A549 (cell line): ENCODE results near the gene GATA5. TPM values are rescaled to one million over a fixed set of nuclear protein-coding genes. Genes with fewer than 3 reads are reported as not detected.
"Not testable (repeated sequence)": the region's sequence is repeated elsewhere in the genome, so short reads cannot be mapped to it uniquely, and the experiment has no call there.

Source experiments
- ATAC-seq, 2 experiments: fragments of 200-7000 bp in 1 of 2; fragments of >200 bp in 1 of 2; cut with Nextera tagmentation in 1 of 2; cut with Tn5 transposase in 1 of 2; 3 replicates each; pipeline versions ENCODE4 v1.8.0 to v1.9.1; 2018 to 2020; ENCODE audit warnings: mild to moderate bottlenecking in 1 of 2, moderate library complexity in 1 of 2
- CTCF ChIA-PET: fragments of 300-600 bp; sonication (Branson Sonifier 250); formaldehyde crosslinking; extraction: SDS; loops from one replicate; lab custom pipeline; 2021; ENCODE audit warnings: antibody characterized with exemption, inconsistent platforms; lab: Yijun Ruan, JAX
- POLR2A ChIA-PET: fragments of 350-600 bp; formaldehyde crosslinking; extraction: SDS; loops from one replicate; lab custom pipeline; 2021; ENCODE audit warnings: antibody characterized with exemption, inconsistent platforms; lab: Yijun Ruan, JAX
- DNase-seq, 2 experiments: peaks; one replicate each; pipeline versions ENCODE4 v3.0.0 to v3.0.0-alpha.2; 2011 to 2016; ENCODE audit warnings: low read depth in 1 of 2, low spot score in 1 of 2
- FAIRE-seq: peaks from 2 replicates; lab custom pipeline; 2011; peaks lifted over from hg19 to GRCh38; lab: Jason Lieb, UNC
- H3K27ac ChIP-seq, 2 experiments: fragments of >200 bp; sonication (Bioruptor Twin); formaldehyde crosslinking; 3 replicates each; pipeline ENCODE4 v1.5.1; 2016 to 2017
- H3K4me1 ChIP-seq: fragments of >200 bp; sonication (Bioruptor Twin); formaldehyde crosslinking; 3 replicates; pipeline ENCODE4 v1.6.1; 2016
- H3K4me2 ChIP-seq: fragments of >200 bp; sonication (Bioruptor Twin); formaldehyde crosslinking; 3 replicates; pipeline ENCODE4 v1.6.1; 2016
- H3K4me3 ChIP-seq: fragments of >200 bp; sonication (Bioruptor Twin); formaldehyde crosslinking; 3 replicates; pipeline ENCODE4 v1.5.1; 2016
- H3K9me3 ChIP-seq: fragments of >200 bp; sonication (Bioruptor Twin); formaldehyde crosslinking; 3 replicates; pipeline ENCODE4 v1.6.1; 2016
- CBX8 ChIP-seq: fragments of 200-600 bp; sonication (generic); IDR thresholded peaks from 2 replicates; pipeline ENCODE4 v1.6.1; 2016
- CEBPB ChIP-seq, 2 experiments: fragments of >200 bp in 1 of 2; sonication (Bioruptor Twin) in 1 of 2; formaldehyde crosslinking in 1 of 2; IDR thresholded peaks; 2 replicates each; pipeline ENCODE4 v1.6.1; 2012 to 2016
- CHD4 ChIP-seq: fragments of 200-600 bp; sonication (generic); IDR thresholded peaks from 2 replicates; pipeline ENCODE4 v1.6.1; 2016; ENCODE audit warnings: antibody characterized with exemption, mild to moderate bottlenecking, borderline replicate concordance
- ESRRA ChIP-seq: fragments of 150-350 bp; IDR thresholded peaks from 2 replicates; pipeline ENCODE4 v1.6.1; 2014; ENCODE audit warnings: mild to moderate bottlenecking, low read length, borderline replicate concordance
- FOSL2 ChIP-seq, 2 experiments: fragments of 450-650 bp in 1 of 2; fragments of >200 bp in 1 of 2; sonication (Bioruptor Twin) in 1 of 2; formaldehyde crosslinking; IDR thresholded peaks; 2 replicates each; pipeline versions ENCODE4 v1.5.0 to v1.6.1; 2016 to 2020; ENCODE audit warnings: mild to moderate bottlenecking in 1 of 2, moderate library complexity in 1 of 2
- FOXS1 ChIP-seq: fragments of 250-450 bp; sonication (Bioruptor Pico); IDR thresholded peaks from 2 replicates; pipeline ENCODE4 v1.5.0; 2020; ENCODE audit warnings: mild to moderate bottlenecking, moderate library complexity
- HDAC2 ChIP-seq: fragments of 200-600 bp; sonication (generic); IDR thresholded peaks from 2 replicates; pipeline ENCODE4 v1.6.1; 2016
- HOXB5 ChIP-seq: fragments of 250-450 bp; sonication (Bioruptor Pico); IDR thresholded peaks from 2 replicates; pipeline ENCODE4 v1.5.0; 2020; ENCODE audit warnings: mild to moderate bottlenecking, moderate library complexity
- JUN ChIP-seq, 2 experiments: fragments of >200 bp; sonication (Bioruptor Twin); formaldehyde crosslinking; IDR thresholded peaks; 2 replicates in 1 of 2; 3 replicates in 1 of 2; pipeline ENCODE4 v1.6.1; 2016 to 2017
- JUNB ChIP-seq: fragments of >200 bp; sonication (Bioruptor Twin); formaldehyde crosslinking; IDR thresholded peaks from 2 replicates; pipeline ENCODE4 v1.6.1; 2016
- KDM1A ChIP-seq: fragments of 200-600 bp; sonication (generic); IDR thresholded peaks from 2 replicates; pipeline ENCODE4 v1.6.1; 2016; ENCODE audit warnings: low read depth, mild to moderate bottlenecking
- MAFK ChIP-seq: fragments of 450-650 bp; IDR thresholded peaks from 2 replicates; pipeline ENCODE4 v1.6.1; 2014; ENCODE audit not compliant: partially characterized antibody
- MYC ChIP-seq: IDR thresholded peaks from 2 replicates; pipeline ENCODE4 v1.6.1; 2012; ENCODE audit warnings: mild to moderate bottlenecking, inconsistent platforms, low read length, improper control_type of control experiment, borderline replicate concordance
- NFE2L2 ChIP-seq: fragments of 150-350 bp; conservative IDR thresholded peaks from 2 replicates; pipeline ENCODE4 v1.6.1; 2014; ENCODE audit warnings: low read length
- POLR2AphosphoS2 ChIP-seq: conservative IDR thresholded peaks from 2 replicates; pipeline ENCODE4 v1.6.1; 2012; ENCODE audit warnings: low read length, improper control_type of control experiment, inconsistent platforms
- RAD21 ChIP-seq, 2 experiments: fragments of >200 bp in 1 of 2; sonication (Bioruptor Twin) in 1 of 2; formaldehyde crosslinking in 1 of 2; IDR thresholded peaks in 1 of 2; conservative IDR thresholded peaks in 1 of 2; 2 replicates in 1 of 2; 3 replicates in 1 of 2; pipeline ENCODE4 v1.6.1; 2012 to 2018; ENCODE audit warnings: inconsistent platforms in 1 of 2
- TP53 ChIP-seq: fragments of 250-450 bp; sonication (Bioruptor Pico); IDR thresholded peaks from 2 replicates; pipeline ENCODE4 v1.5.0; 2021; ENCODE audit warnings: mild to moderate bottlenecking, moderate library complexity
- ZC3H11A ChIP-seq: fragments of 450-650 bp; IDR thresholded peaks from 2 replicates; pipeline ENCODE4 v1.6.1; 2014; ENCODE audit warnings: antibody characterized with exemption, mild to moderate bottlenecking
- ZFP36 ChIP-seq: fragments of 450-650 bp; IDR thresholded peaks from 2 replicates; pipeline ENCODE4 v1.6.1; 2014; ENCODE audit warnings: borderline replicate concordance; ENCODE audit not compliant: partially characterized antibody
- ZNF302 ChIP-seq: fragments of 250-450 bp; sonication (Bioruptor Pico); IDR thresholded peaks from 2 replicates; pipeline ENCODE4 v1.9.0; 2021; ENCODE audit warnings: inconsistent platforms, mild to moderate bottlenecking, moderate library complexity
- WGBS: methylation state at CpG from one replicate; pipeline ENCODE4 v1.1.6; 2017; ENCODE audit errors: missing lambda C conversion rate; 5-methylcytosine and 5-hydroxymethylcytosine counted together
- polyA plus RNA-seq, 4 experiments: library from polyadenylated mRNA; depleted of rRNA in 3 of 4; stranded (reverse); fragments of >200 nt; fragmentation: RNase III in 1 of 4; extraction: RNeasy Plus Mini Kit Qiagen cat#74134 plus additional on column Dnase treatment in 1 of 4; gene quantifications; 2 replicates in 3 of 4; 3 replicates in 1 of 4; pipeline ENCODE4 v1.2.3, GENCODE V29; 2011 to 2017
- TF ChIP-seq, protein P1 (sequence below): fragments of >200 bp; sonication (Bioruptor Twin); formaldehyde crosslinking; IDR thresholded peaks from 3 replicates; pipeline ENCODE4 v1.5.1; 2016
- TF ChIP-seq, protein P2 (sequence below): fragments of 150-350 bp; IDR thresholded peaks from 2 replicates; pipeline ENCODE4 v1.6.1; 2014; ENCODE audit warnings: low read depth, mild to moderate bottlenecking, low read length
- TF ChIP-seq, protein P3 (sequence below): IDR thresholded peaks from 2 replicates; pipeline ENCODE4 v1.6.1; 2012

GATA5 gene
- polyA plus RNA-seq, 2 of the 4 experiments (the other 2 are of a cell fraction) = 0.21 to 0.72 TPM

DNA sequence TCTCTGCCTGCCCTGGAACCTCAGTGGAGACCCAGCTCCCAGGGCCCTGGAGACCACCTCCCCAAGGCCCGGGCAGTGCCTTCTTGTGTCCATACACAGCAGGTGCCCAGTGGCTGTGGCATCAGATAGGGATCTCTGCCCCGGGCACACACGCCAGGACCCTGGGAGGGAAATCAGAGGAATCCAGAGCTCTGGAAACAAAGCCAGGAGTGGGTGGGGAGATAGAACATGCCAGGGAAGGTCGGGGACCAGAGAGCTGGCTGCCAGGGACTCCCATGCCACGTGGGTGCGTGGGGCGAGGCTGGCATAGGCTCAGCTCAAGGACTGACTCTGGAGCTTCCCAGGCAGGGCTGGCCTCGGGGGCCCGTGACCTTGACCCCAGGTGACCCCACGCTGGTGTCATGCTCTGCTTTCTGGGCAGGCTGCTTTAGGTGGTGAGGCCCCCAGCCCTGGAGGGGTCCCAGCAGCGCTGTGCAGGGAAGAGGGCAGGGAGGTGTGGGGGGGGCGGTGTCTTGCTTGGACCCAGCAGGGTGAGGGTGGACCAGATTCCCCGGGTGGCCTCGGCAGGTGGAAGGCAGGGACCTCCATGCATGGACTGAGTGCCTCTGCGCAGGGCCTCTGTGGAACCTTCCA is 17.6 kb upstream of the GATA5 start:
- Histone ChIP-seq H3K9me3 (no peaks in the 10 kb centered on the region), H3K27ac (no peak overlapping the region), H3K4me1 (peaks cover 17% of the 10 kb centered on the region), H3K4me2 (no peak overlapping the region), H3K4me3 (no peak overlapping the region)
- POLR2A ChIA-PET = no interaction called here
- ATAC-seq (no peak), DNase-seq (no peak), FAIRE-seq (no peak)
- WGBS = 40% methylated on average over 4 of the region's 15 CpGs
- CTCF ChIA-PET = interaction anchor here (1.2 to 4.9 kb wide), 8 partner anchors 10 to 191 kb away, joined by 3 to 21 read pairs (median 5); partner anchors contain the start of gene ADRM1
- TF ChIP-seq FOSL2 (IDR thresholded peaks at IDR 0.05) (no peak), FOSL2 (CRISPR knock-in tag; IDR thresholded peaks at IDR 0.05) (no peak), ZC3H11A (no peak), KDM1A (no peak), JUNB (no peak), CBX8 (no peak), ESRRA (no peak), ZFP36 (no peak), FOXS1 (no peak), CHD4 (no peak), TP53 (no peak), POLR2AphosphoS2 (no peak), NFE2L2 (no peak), HOXB5 (CRISPR knock-in tag) (no peak), CEBPB (IDR thresholded peaks at IDR 0.05) (no peak)
- TF ChIP-seq, protein P1, sequence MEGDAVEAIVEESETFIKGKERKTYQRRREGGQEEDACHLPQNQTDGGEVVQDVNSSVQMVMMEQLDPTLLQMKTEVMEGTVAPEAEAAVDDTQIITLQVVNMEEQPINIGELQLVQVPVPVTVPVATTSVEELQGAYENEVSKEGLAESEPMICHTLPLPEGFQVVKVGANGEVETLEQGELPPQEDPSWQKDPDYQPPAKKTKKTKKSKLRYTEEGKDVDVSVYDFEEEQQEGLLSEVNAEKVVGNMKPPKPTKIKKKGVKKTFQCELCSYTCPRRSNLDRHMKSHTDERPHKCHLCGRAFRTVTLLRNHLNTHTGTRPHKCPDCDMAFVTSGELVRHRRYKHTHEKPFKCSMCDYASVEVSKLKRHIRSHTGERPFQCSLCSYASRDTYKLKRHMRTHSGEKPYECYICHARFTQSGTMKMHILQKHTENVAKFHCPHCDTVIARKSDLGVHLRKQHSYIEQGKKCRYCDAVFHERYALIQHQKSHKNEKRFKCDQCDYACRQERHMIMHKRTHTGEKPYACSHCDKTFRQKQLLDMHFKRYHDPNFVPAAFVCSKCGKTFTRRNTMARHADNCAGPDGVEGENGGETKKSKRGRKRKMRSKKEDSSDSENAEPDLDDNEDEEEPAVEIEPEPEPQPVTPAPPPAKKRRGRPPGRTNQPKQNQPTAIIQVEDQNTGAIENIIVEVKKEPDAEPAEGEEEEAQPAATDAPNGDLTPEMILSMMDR = no peak
- TF ChIP-seq, protein P2, sequence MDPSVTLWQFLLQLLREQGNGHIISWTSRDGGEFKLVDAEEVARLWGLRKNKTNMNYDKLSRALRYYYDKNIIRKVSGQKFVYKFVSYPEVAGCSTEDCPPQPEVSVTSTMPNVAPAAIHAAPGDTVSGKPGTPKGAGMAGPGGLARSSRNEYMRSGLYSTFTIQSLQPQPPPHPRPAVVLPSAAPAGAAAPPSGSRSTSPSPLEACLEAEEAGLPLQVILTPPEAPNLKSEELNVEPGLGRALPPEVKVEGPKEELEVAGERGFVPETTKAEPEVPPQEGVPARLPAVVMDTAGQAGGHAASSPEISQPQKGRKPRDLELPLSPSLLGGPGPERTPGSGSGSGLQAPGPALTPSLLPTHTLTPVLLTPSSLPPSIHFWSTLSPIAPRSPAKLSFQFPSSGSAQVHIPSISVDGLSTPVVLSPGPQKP = no peak
- TF ChIP-seq, protein P3, sequence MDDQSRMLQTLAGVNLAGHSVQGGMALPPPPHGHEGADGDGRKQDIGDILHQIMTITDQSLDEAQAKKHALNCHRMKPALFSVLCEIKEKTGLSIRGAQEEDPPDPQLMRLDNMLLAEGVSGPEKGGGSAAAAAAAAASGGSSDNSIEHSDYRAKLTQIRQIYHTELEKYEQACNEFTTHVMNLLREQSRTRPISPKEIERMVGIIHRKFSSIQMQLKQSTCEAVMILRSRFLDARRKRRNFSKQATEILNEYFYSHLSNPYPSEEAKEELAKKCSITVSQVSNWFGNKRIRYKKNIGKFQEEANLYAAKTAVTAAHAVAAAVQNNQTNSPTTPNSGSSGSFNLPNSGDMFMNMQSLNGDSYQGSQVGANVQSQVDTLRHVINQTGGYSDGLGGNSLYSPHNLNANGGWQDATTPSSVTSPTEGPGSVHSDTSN = no peak

DNA sequence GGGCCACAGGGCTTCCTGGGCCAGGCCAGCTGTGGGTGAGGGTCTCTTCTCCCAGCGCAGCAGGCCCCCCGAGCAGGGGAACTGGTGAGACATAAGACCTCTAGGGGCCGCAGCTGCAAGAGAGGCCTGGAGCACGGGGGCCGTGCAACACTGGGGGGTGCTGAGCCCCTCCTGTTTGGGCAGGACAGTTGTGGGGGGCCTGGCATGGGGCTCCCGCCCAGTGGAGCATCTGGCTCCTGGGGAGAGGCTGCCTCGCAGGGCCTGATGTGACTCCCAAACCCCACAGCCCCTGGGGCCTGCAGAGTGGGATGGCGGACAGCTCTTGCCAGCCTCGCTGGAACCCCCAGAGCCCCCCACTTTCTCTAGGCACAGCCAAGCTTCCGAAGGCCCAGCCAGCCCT is 16.9 kb upstream of the GATA5 start:
- CTCF ChIA-PET = interaction anchor here (1.2 to 4.9 kb wide), 7 partner anchors 10 to 190 kb away, joined by 3 to 21 read pairs (median 5); partner anchors contain the start of gene ADRM1
- FAIRE-seq (no peak), DNase-seq (no peak), ATAC-seq (no peak)
- Histone ChIP-seq H3K9me3 (no peaks in the 10 kb centered on the region), H3K4me2 (no peak overlapping the region), H3K4me3 (no peak overlapping the region), H3K27ac (no peak overlapping the region), H3K4me1 (peaks cover 17% of the 10 kb centered on the region)
- TF ChIP-seq JUN (IDR thresholded peaks at IDR 0.05) (no peak), RAD21 (conservative IDR thresholded peaks at IDR 0.05 in 1 of 2, IDR thresholded peaks at IDR 0.05 in 1 of 2) (no peak), ZNF302 (CRISPR knock-in tag) (no peak), FOXS1 (no peak), HDAC2 (no peak), MAFK (no peak), MYC (no peak)
- TF ChIP-seq, protein P2 = no peak
- POLR2A ChIA-PET = no interaction called here
- 94% methylated on average over 3 of the region's 10 CpGs for WGBS

DNA sequence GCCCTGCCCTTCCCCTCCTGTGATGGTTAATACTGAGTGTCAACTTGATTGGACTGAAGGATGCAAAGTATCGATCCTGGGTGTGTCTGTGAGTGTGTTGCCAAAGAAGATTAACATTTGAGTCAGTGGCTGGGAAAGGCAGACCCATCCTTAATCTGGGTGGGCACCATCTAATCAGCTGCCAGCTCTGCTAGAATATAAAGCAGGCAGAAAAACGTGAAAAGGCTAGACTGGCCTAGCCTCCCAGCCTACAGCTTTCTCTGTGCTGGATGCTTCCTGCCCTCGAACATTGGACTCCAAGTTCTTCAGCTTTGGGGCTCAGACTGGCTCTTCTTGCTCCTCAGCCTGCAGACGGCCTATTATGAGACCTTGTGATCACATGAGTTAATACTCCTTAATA is 15.0 kb upstream of the GATA5 start:
- CTCF ChIA-PET = interaction anchor here (0.7 to 1.7 kb wide), 4 partner anchors 9 to 177 kb away, joined by 3 to 12 read pairs (median 3); no protein-coding TSS in a partner anchor
- DNase-seq, ATAC-seq, H3K9me3 ChIP-seq, H3K4me2 ChIP-seq, H3K4me3 ChIP-seq, FAIRE-seq, POLR2A ChIA-PET, H3K27ac ChIP-seq: not testable (repeated sequence)
- peaks cover 11% of the 10 kb centered on the region for H3K4me1 ChIP-seq
- WGBS = 69% methylated on average over 4 of the region's 4 CpGs
